Activated effector memory CD4-positive, alpha-beta T cell treated with Interleukin-2 at 50 U/mL for 16 hours (primary cell): ENCODE measurements around the gene LFNG.
A peak's percentile ranks its signal among the peaks of the same experiment; 100 is the strongest.

ENCODE experiments used
- DNase-seq: peaks from one replicate; pipeline ENCODE4 v3.0.0-alpha.2; 2020

LFNG gene

GRCh38 chr7:2504128-2504888, 15.3 kb upstream of the LFNG start:
- no peak for DNase-seq

- no peak for DNase-seq
Measured at GRCh38 chr7:2504889-2505375, 14.6 kb upstream of the LFNG start.

- DNase-seq = no peak
Measured at GRCh38 chr7:2505401-2505800, 14.2 kb upstream of the LFNG start.

GRCh38 chr7:2507208-2507916, 12.2 kb upstream of the LFNG start:
- DNase-seq = no peak

- DNase-seq = no peak
Measured at GRCh38 chr7:2507917-2508306, 11.7 kb upstream of the LFNG start.

GRCh38 chr7:2508327-2509215, 11.0 kb upstream of the LFNG start:
- DNase-seq = peak; percentile 80

GRCh38 chr7:2509298-2509906, 10.2 kb upstream of the LFNG start:
- no peak for DNase-seq

GRCh38 chr7:2510130-2510776, 9.3 kb upstream of the LFNG start:
- no peak for DNase-seq

GRCh38 chr7:2510909-2511768, 8.4 kb upstream of the LFNG start:
- DNase-seq = peak; percentile 51

- DNase-seq = no peak
Measured at GRCh38 chr7:2511769-2512168, 7.8 kb upstream of the LFNG start.

- DNase-seq = no peak
Measured at GRCh38 chr7:2512179-2512661, 7.4 kb upstream of the LFNG start.

GRCh38 chr7:2512713-2513112, 6.9 kb upstream of the LFNG start:
- no peak for DNase-seq

- no peak for DNase-seq
Measured at GRCh38 chr7:2513702-2514101, 5.9 kb upstream of the LFNG start.

GRCh38 chr7:2514473-2515423, 4.8 kb upstream of the LFNG start:
- DNase-seq = no peak

GRCh38 chr7:2515424-2516193, 4.0 kb upstream of the LFNG start:
- DNase-seq = no peak

GRCh38 chr7:2516194-2516555, 3.4 kb upstream of the LFNG start:
- no peak for DNase-seq

GRCh38 chr7:2517026-2517425, 2.5 kb upstream of the LFNG start:
- DNase-seq = no peak

- DNase-seq = no peak
Measured at GRCh38 chr7:2517678-2518507, 1.7 kb upstream of the LFNG start.
